GM18873 (cell line): ENCODE results near the gene TSPAN18.

Experiments used
- ATAC-seq: cut with Tn5 transposase; IDR thresholded peaks from one replicate; pipeline ENCODE4 v1.9.1; 2021; ENCODE audit warnings: mild to moderate bottlenecking, moderate library complexity, moderate number of reproducible peaks; ENCODE audit not compliant: unreplicated experiment, low FRiP score

Gene TSPAN18

GRCh38 chr11:44966694-44967093 lies 239.9 kb downstream of the TSPAN18 start:
- ATAC-seq = no peak

GRCh38 chr11:44967930-44968496 lies 241.3 kb downstream of the TSPAN18 start:
- no peak for ATAC-seq

- ATAC-seq = no peak
Measured at GRCh38 chr11:44968510-44968909, 241.7 kb downstream of the TSPAN18 start.

GRCh38 chr11:44969651-44970252 lies 243.0 kb downstream of the TSPAN18 start:
- no peak for ATAC-seq

- ATAC-seq = no peak
Measured at GRCh38 chr11:44970293-44970692, 243.5 kb downstream of the TSPAN18 start.

GRCh38 chr11:44971185-44971584 lies 244.4 kb downstream of the TSPAN18 start:
- ATAC-seq = no peak

- no peak for ATAC-seq
Measured at GRCh38 chr11:44972746-44973435, 246.1 kb downstream of the TSPAN18 start.

GRCh38 chr11:44973632-44974401 lies 247.1 kb downstream of the TSPAN18 start:
- ATAC-seq = no peak

- ATAC-seq = no peak
Measured at GRCh38 chr11:44974402-44975000, 247.7 kb downstream of the TSPAN18 start.

GRCh38 chr11:44976576-44976975 lies 249.8 kb downstream of the TSPAN18 start:
- no peak for ATAC-seq

- no peak for ATAC-seq
Measured at GRCh38 chr11:44977493-44977984, 250.8 kb downstream of the TSPAN18 start.

GRCh38 chr11:44978274-44978960 lies 251.7 kb downstream of the TSPAN18 start:
- no peak for ATAC-seq

- ATAC-seq = no peak
Measured at GRCh38 chr11:44978961-44979331, 252.2 kb downstream of the TSPAN18 start.

GRCh38 chr11:44979543-44980399 lies 253.0 kb downstream of the TSPAN18 start:
- no peak for ATAC-seq

- no peak for ATAC-seq
Measured at GRCh38 chr11:44980533-44981427, 254.0 kb downstream of the TSPAN18 start.
